H1 (cell line): ENCODE results near the gene RYR3. TPM values are rescaled to one million over a fixed set of nuclear protein-coding genes. Genes with fewer than 3 reads are reported as not detected.

Experiments used
- FOSL1 ChIP-seq: IDR thresholded peaks from 2 replicates; pipeline ENCODE4 v1.6.1; 2011; ENCODE audit warnings: mild to moderate bottlenecking, low read depth, low read length, moderate library complexity; ENCODE audit not compliant: insufficient read depth
- POLR2AphosphoS5 ChIP-seq: IDR thresholded peaks from 2 replicates; pipeline ENCODE4 v1.6.1; 2011; ENCODE audit warnings: low read depth, low read length
- TBP ChIP-seq: IDR thresholded peaks from 2 replicates; pipeline ENCODE4 v1.6.1; 2011; ENCODE audit warnings: low read depth, low read length, improper control_type of control experiment
- polyA plus RNA-seq, 7 experiments: library from polyadenylated mRNA; depleted of rRNA in 3 of 7; stranded (reverse) in 5 of 7; unstranded in 2 of 7; fragments of >200 nt in 5 of 7; fragments of 200-250 nt in 2 of 7; gene quantifications; 1 replicate in 5 of 7; 2 replicates in 1 of 7; 4 replicates in 1 of 7; pipeline versions ENCODE4 v1.2.1 to v1.2.3, GENCODE V29; 2011 to 2013; ENCODE audit warnings: missing spikeins in 2 of 7, mixed read lengths in 2 of 7
- total RNA-seq: library from RNA; stranded (reverse); fragmentation: NEBNext Ultra II Directional; extraction: Animal tissue kit (Norgen Biotek cat#: 25700); gene quantifications from 2 replicates; pipeline ENCODE4 v1.2.1, GENCODE V29; 2021

RYR3 gene
- total and polyA plus RNA-seq, 2 of the 8 experiments (the other 6 are each of a cell fraction or from before 2014, with no cell fraction given), result 0.33 to 3.4 TPM

GRCh38 chr15:33425142-33425541, 114.4 kb downstream of the RYR3 start (continued):
- no peak for TF ChIP-seq FOSL1
- no peak for TF ChIP-seq POLR2AphosphoS5
- no peak for TF ChIP-seq TBP
